Choroid plexus epithelial cell (primary cell): ENCODE measurements around the gene DLK2.
A peak's percentile ranks its signal among the peaks of the same experiment; 100 is the strongest.

Source experiments
- DNase-seq: peaks from one replicate; pipeline ENCODE4 v3.0.0-alpha.2; 2010; ENCODE audit warnings: low read depth
- H3K4me3 ChIP-seq: 2 replicates; pipeline ENCODE4 v1.5.1; 2011; ENCODE audit warnings: low read depth, mild to moderate bottlenecking, control low read depth, low read length, moderate library complexity
- CTCF ChIP-seq: conservative IDR thresholded peaks from 2 replicates; pipeline ENCODE4 v1.5.1; 2011; ENCODE audit warnings: low read depth, mild to moderate bottlenecking, control low read depth, inconsistent platforms, low read length, moderate library complexity

DLK2 gene

DNA sequence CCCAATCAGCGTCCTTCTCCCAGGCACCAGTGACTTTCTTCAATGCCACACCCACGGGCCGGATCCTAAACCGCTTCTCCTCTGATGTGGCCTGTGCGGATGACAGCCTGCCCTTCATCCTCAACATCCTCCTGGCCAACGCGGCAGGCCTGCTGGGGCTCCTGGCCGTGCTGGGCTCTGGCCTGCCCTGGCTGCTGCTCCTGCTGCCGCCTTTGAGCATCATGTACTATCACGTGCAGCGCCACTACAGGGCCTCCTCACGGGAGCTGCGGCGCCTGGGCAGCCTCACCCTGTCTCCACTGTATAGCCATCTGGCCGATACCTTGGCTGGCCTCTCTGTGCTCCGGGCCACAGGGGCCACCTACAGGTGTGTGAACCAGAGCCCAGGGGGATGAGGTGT, 9.8 kb downstream of the DLK2 start:
- DNase-seq = no peak
- H3K4me3 ChIP-seq = no peak overlapping the region
- TF ChIP-seq CTCF = no peak

- H3K4me3 ChIP-seq = no peak overlapping the region
- TF ChIP-seq CTCF = no peak
- DNase-seq = no peak
Observed at GRCh38 chr6:43444582-43444981, 10.8 kb downstream of the DLK2 start.

DNA sequence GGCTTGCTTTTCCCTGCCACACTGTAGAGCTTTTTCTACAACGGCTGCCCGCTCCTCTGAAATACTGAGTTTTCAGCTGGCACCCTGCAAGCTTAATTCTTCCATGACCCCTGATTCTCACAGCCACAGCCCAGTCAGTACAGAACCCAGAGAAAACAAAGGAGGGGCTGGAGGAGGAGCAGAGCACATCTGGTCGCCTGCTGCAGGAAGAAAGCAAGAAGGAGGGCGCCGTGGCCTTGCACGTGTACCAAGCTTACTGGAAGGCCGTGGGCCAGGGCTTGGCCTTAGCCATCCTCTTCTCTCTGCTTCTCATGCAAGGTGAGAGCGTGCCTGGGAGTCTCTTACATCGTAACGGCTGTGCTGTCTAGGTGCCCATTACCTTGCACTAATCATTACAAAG, 11.3 kb downstream of the DLK2 start:
- peak; percentile 23 for DNase-seq
- no peak for TF ChIP-seq CTCF
- no peak overlapping the region for H3K4me3 ChIP-seq

DNA sequence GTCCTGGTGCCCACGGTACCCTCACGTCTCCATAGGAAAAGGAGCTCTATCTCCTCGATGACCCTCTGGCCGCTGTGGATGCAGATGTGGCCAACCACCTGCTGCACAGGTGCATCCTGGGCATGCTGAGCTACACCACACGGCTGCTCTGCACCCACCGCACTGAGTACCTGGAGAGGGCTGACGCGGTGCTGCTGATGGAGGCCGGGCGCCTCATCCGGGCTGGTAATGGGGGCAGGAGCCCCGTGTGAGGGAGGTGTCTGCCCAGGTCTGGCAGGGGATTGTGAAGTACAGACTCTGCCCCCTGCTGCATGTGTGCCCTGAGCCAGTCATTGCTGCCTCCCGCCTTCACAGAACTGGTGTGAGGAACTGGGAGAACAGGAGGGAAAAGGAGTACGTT, 12.4 kb downstream of the DLK2 start:
- H3K4me3 ChIP-seq = no peak overlapping the region
- TF ChIP-seq CTCF = no peak
- no peak for DNase-seq

- TF ChIP-seq CTCF = no peak
- no peak overlapping the region for H3K4me3 ChIP-seq
- DNase-seq = no peak
Observed at GRCh38 chr6:43437700-43438099, 17.6 kb downstream of the DLK2 start.

GRCh38 chr6:43436577-43437282, 18.6 kb downstream of the DLK2 start:
- TF ChIP-seq CTCF = no peak
- H3K4me3 ChIP-seq = no peak overlapping the region
- peak; percentile 89 for DNase-seq
